GM12872 (cell line): ENCODE data around the gene BAX.

ENCODE experiments used
- CTCF ChIP-seq: IDR thresholded peaks from 3 replicates; pipeline ENCODE4 v1.5.1; 2011; ENCODE audit warnings: low read depth, mild to moderate bottlenecking, low read length, moderate library complexity; ENCODE audit not compliant: insufficient read depth

BAX gene

GRCh38 chr19:48953141-48953540, 1.5 kb upstream of the BAX start:
- no peak for TF ChIP-seq CTCF

- no peak for TF ChIP-seq CTCF
These were observed 583 bp upstream of the BAX start for GRCh38 chr19:48953990-48954594.

- TF ChIP-seq CTCF: no peak
These were observed 758 bp downstream of the BAX start for GRCh38 chr19:48955308-48955958.

GRCh38 chr19:48958006-48958405, 3.3 kb downstream of the BAX start:
- TF ChIP-seq CTCF: no peak

GRCh38 chr19:48959341-48960239, 4.9 kb downstream of the BAX start:
- no peak for TF ChIP-seq CTCF

GRCh38 chr19:48961051-48961649, 6.5 kb downstream of the BAX start:
- no peak for TF ChIP-seq CTCF

- no peak for TF ChIP-seq CTCF
These were observed 7.0 kb downstream of the BAX start for GRCh38 chr19:48961673-48962028.
